HG02623 (cell line): ENCODE data around the gene SLC22A31.
"Not testable (repeated sequence)": the region's sequence is repeated elsewhere in the genome, so short reads cannot be mapped to it uniquely, and the experiment has no call there.

ENCODE experiments used
- ATAC-seq: cut with Tn5 transposase; IDR thresholded peaks from one replicate; pipeline ENCODE4 v1.9.1; 2021; ENCODE audit warnings: moderate library complexity; ENCODE audit not compliant: unreplicated experiment

Gene SLC22A31

DNA sequence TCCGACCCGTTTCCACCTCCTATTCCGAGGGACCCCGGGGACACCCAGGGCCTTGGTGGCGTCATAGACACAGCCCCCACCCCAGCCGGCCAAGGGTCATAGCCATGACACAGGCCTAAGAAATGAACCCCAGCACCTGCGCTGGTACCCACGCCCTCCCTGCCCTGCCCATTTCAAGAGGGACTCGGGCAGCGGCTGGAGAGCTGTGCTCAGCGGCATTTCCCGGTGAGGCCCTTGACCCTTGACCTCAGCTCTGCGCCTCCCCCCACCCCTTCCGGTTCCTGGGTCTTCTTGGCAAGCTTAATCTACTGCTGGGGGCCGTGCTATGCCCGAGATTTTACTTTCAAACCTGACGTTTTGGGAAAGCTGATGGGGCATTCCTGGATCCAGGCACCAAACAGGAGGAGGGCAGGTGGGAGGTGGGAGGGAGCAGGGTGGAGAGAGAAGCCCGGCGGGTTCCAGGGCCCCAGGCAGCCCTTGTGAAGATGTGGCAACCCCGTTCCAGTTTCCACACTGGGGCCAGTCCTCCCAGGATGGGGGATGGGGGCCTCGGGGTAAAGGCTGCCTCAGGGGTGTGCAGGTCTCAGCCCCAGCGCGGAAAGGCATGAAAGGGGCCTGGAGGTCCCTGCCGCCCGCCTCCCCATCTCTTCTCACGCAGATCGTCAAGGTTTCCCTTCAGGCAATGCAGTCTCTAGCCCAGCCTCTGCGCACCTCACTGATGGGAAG, at the start of gene SLC22A31:
Gene SLC22A31, minus strand, starts transcription at position 414 of the 726 bp plus-strand sequence. Its CDS starts 36 bp downstream, at position 378.
- no peak for ATAC-seq

- ATAC-seq: no peak
Observed at GRCh38 chr16:89248196-89248982, 48.1 kb upstream of the SLC22A31 start.

DNA sequence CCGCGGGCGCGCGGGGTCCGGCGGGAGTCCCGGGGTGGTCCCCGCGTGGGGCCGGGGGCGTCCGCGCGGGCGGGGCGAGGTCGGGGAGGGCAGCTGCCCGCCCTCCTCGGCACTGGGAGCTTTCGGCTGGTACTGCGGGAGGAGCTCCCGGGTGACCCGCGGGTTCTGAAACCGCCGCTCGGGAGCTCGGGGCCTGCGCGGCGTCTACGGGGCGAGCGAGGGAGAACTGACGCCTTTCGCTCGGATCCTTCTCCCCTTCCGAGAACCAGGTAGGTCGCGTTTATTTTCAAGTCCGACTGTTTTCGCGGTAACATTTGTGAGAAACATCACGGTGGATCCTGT, 47.4 kb upstream of the SLC22A31 start:
- ATAC-seq: not testable (repeated sequence)

DNA sequence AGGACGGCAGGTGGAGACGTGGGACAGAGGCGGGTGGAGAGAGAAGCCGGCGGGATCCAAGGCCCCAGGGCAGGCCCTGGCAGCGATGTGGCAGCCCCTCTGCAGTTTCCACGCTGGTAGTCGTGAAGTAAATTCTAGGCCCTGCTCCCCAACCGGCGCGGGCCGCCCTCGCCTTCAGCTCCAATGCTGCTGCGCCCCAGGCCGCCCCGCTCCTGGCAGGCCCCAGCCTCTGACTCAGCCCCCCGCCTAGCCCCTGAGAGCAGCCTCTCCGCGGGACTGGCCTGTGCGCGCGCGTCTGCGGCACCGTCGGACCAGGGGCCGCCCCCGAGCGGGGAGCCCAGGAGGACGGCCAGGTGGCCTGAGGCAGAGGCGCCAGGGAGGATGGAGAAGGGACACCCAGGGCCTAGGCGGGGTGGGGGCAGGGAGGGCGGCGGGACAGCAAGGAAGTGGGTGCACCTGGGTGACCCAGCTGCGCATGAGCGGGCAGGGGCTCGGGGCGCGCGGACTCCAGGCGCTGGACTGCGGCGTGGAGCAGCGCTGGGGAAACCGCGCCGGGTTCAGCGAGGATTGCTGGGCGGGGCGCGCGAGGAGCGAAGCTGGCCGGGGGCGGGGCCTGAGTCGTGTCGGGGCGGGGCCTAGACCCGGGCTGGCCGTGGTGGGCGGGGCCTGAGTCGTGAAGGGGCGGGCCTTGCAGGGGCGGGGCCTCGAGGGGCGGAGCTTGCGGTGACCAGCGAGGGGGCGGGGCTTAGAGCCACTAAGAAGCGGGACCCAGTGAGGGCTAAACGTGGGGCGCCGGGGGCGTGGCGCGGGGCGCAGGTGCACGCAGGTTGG, 46.8 kb upstream of the SLC22A31 start:
- peak; percentile 52 for ATAC-seq

DNA sequence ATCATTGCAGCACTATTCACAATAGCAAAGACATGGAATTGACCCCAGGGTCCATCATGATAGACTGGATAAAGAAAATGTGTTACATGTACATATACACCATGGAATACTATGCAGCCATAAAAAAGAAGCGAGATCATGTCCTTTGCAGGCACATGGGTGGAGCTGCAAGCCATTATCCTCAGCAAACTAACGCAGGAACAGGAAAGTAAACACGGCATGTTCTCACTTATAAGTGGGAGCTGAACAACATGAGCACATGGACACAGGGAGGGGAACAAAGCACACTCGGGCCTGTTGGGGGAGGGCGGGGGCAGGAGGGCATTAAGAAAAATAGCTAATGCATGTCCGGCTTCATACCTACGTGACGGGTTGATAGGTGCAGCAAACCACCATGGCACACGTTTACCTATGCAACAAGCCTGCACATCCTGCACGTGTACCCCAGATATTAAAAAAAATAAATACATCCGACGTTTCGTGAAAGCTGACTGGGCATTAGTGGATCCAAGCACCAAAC, 46.1 kb upstream of the SLC22A31 start:
- ATAC-seq: no peak

DNA sequence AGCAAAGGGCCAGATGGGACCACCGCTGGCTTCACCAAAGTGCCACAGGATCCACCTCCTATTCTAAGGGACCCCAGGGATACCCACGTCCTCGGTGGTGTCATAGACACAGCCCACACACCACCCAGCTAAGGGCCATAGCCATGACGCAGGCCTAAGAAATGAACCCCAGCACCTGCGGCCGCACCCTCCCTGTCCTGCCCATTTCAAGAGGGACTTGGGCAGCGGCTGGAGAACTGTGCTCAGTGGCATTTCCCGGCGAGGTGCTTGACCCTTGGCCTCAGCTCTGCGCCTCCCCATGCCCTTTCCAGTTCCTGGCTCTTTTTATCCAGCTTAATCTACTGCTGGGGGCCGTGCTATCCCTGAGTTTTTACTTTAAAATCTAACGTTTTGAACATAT, 44.4 kb upstream of the SLC22A31 start:
- ATAC-seq: no peak

- not testable (repeated sequence) for ATAC-seq
Observed at GRCh38 chr16:89244264-89244663, 43.9 kb upstream of the SLC22A31 start.

GRCh38 chr16:89243664-89244063, 43.3 kb upstream of the SLC22A31 start:
- no peak for ATAC-seq

DNA sequence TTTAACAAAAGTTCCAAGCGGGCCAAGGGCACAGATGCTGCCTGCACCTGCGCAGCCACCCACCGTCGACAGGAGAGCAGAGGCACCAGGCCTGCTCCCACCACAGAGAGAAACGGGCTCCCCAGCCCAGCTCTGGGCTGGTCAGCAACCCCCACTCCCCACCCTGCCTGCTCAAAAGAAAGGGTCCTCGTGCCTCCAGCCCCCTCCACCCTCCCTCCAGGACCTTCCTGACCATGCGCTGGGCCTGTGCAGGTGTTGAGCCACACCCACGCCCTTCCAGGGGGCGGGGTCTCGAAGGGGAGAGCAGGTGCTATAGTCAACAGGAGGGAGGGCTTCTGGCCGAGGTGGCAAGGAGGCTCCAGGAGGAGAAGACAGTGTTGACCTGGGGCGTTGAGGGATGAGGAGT, 42.5 kb upstream of the SLC22A31 start:
- ATAC-seq: no peak

DNA sequence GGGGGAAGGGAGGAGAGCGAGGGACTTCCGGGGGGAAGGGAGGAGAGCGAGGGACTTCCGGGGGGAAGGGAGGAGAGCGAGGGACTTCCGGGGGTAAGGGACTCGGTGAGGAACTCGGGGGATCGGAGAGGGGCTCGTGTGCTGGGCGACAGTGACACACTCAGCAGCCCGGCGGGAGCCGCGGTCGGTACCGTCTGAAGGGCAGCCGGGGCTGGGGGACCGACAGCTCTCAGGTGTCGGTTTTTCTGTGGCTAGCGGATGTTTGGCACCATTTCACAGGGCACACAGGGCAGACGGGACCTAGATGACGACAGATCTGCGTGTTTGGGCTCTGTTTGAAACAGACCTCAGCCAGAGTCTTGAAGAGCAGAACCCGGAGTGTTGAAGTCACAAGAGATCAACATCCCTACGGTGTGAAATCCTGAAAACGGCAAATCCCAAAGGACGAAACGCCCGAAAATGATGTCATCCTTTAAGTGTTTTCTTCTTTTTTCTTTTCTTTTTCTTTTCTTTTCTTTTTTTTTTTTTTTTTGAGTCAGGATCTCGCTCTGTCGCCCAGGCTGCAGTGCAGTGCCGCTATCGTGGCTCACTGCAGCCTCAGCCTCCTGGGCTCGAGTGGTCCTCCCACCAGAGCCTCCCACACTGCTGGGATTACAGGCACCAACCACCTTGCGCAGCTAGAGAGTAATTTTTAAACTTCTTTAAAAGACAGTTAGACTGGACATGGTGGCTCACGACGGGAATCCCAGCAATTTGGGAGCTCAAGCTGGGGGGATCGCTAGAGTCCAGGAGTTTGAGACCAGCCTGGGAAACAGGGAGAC, 41.1 kb upstream of the SLC22A31 start:
- ATAC-seq: peak; percentile 53

GRCh38 chr16:89237733-89238132, 37.4 kb upstream of the SLC22A31 start:
- no peak for ATAC-seq

GRCh38 chr16:89233678-89234490, 33.5 kb upstream of the SLC22A31 start:
- no peak for ATAC-seq

DNA sequence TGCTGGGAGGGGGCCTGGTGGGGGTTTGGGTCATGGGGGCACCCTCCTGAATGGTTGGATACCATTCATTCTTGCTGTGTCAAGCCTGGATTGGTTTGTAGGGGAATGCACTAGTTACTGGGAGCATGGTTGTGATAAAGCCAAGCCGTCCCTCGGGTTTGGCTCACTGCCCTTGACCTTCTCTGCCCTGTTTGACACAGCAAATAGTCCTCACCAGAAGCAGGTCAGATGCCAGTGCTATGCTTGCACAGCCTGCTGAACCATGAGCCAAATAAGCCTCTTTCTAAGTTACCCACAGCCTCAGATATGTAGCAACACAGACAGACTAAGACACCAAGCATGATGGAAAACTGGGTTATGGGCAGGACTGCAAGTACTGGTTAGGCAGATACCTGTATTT, 31.8 kb upstream of the SLC22A31 start:
- no peak for ATAC-seq

- ATAC-seq: no peak
Observed at GRCh38 chr16:89230255-89230654, 29.9 kb upstream of the SLC22A31 start.

- ATAC-seq: no peak
Observed at GRCh38 chr16:89224665-89225064, 24.3 kb upstream of the SLC22A31 start.

DNA sequence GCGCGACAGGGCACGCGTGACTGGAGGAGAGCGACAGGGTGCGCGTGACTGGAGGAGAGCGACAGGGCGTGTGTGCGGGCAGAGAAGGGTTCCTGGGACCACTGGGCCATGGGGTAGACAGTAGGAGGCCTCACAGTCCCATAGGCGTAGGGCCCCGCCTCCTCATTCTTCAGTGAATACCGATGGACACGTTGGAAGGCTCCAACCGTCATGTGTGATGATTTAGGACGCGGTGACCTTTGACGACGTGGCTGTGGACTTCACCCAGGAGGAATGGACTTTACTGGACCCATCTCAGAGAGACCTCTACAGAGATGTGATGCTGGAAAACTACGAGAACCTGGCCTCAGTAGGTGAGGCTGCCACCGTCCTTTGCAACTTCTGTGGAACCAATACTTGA, 22.6 kb upstream of the SLC22A31 start:
- ATAC-seq: no peak

- no peak for ATAC-seq
Observed at GRCh38 chr16:89221604-89222003, 21.3 kb upstream of the SLC22A31 start.

GRCh38 chr16:89219365-89219764, 19.0 kb upstream of the SLC22A31 start:
- no peak for ATAC-seq

- peak; percentile 92 for ATAC-seq
Observed at GRCh38 chr16:89217388-89218191, 17.3 kb upstream of the SLC22A31 start, which contains the start of gene ZNF778. ZNF778 (plus strand) TSS chr16:89217703; CDS start chr16:89221128, 3,425 bp downstream.
